Esophagus muscularis mucosa (tissue), 4 donors: ENCODE data around the gene MT1HL1. TPM values are rescaled to one million over a fixed set of nuclear protein-coding genes. Genes with fewer than 3 reads are reported as not detected.
A peak's percentile ranks its signal among the peaks of the same experiment; 100 is the strongest.

ENCODE experiments used
- DNase-seq: peaks from one replicate; pipeline ENCODE4 v3.0.0-alpha.2; 2017; ENCODE audit errors: extremely low spot score
- H3K27ac ChIP-seq, 4 donors: fragments of 200-600 bp; sonication (generic); replicated peaks in 1 of 4; 1 replicate in 3 of 4; 2 replicates in 1 of 4; pipeline ENCODE4 v1.5.1; 2016 to 2019; ENCODE audit warnings: mild to moderate bottlenecking in 1 of 4
- H3K27me3 ChIP-seq, 4 donors: fragments of 200-600 bp; sonication (generic); one replicate each; pipeline versions ENCODE4 v1.5.1 to v1.6.0; 2016 to 2019
- H3K36me3 ChIP-seq, 4 donors: fragments of 200-600 bp; sonication (generic); one replicate each; pipeline ENCODE4 v1.5.1; 2016 to 2019
- H3K4me1 ChIP-seq, 4 donors: fragments of 200-600 bp; sonication (generic); one replicate each; pipeline ENCODE4 v1.5.1; 2016 to 2019
- H3K4me3 ChIP-seq, 4 donors: fragments of 200-600 bp; sonication (generic); 1 replicate in 2 of 4; 2 replicates in 2 of 4; pipeline ENCODE4 v1.5.1; 2016 to 2019; ENCODE audit warnings: mild to moderate bottlenecking in 4 of 4, moderate library complexity in 1 of 4
- H3K9me3 ChIP-seq, 4 donors: fragments of 200-600 bp; sonication (generic); 1 replicate in 3 of 4; 2 replicates in 1 of 4; pipeline ENCODE4 v1.5.1; 2016 to 2019
- EP300 ChIP-seq: sonication (generic); formaldehyde crosslinking; IDR thresholded peaks from one replicate; pipeline ENCODE4 v1.6.1; 2017; ENCODE audit warnings: antibody characterized with exemption
- POLR2A ChIP-seq: fragments of 450-650 bp; IDR thresholded peaks from one replicate; pipeline ENCODE4 v1.6.1; 2017; ENCODE audit warnings: antibody characterized with exemption, moderate library complexity, mild to moderate bottlenecking, low read depth
- POLR2AphosphoS5 ChIP-seq, 2 donors: sonication (generic); formaldehyde crosslinking; IDR thresholded peaks; one replicate each; pipeline ENCODE4 v1.6.1; 2017; ENCODE audit warnings: antibody characterized with exemption in 2 of 2
- WGBS: methylation state at CpG from one replicate; pipeline ENCODE4 v1.1.5; 2018; 5-methylcytosine and 5-hydroxymethylcytosine counted together
- intact Hi-C: fragments of 100-400 bp; cut with DNase I; formaldehyde crosslinking; loops from one replicate; pipeline ENCODE4 v1.15.1; 2023
- total RNA-seq, 4 donors: library from RNA; depleted of rRNA; stranded (reverse); fragments of >200 nt; gene quantifications; one replicate each; pipeline versions ENCODE4 v1.1.0 to v1.2.1, GENCODE V29; 2016
- TF ChIP-seq, protein P1 (sequence below), 3 experiments: fragments of 200-600 bp in 2 of 3; fragments of 450-650 bp in 1 of 3; sonication (generic) in 2 of 3; IDR thresholded peaks; one replicate each; pipeline ENCODE4 v1.5.1; 2017 to 2019; ENCODE audit warnings: antibody characterized with exemption in 3 of 3, mild to moderate bottlenecking in 2 of 3, moderate library complexity in 1 of 3

The MT1HL1 gene
- total RNA-seq, 4 donors from 2014 or later: not detected

DNA sequence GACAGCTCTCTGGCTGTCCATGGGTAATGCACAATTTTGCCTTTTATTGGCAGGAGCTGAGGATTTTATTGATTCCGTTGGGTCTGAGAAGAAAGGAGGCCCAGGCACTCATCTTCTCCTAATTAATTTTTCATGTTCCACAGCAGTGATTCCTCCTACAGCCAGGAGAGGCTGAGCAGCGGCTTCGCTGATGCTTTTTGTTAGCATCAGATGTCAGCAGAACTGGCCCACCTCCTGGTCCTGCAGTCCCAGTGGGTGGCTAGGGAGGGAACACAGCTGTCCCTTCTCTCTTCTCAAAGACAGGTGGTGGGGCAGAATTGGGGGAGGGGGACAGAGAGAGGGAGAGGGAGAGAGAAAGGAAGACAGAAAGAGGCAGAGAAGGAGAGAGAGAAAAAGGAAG lies 5.7 kb downstream of the MT1HL1 start:
- no peaks in the 10 kb centered on the region for H3K9me3 ChIP-seq
- H3K4me1 ChIP-seq: peaks cover 0 to 18% (median 9%) of the 10 kb centered on the region in 4 donors
- H3K4me3 ChIP-seq: no peak overlapping the region
- H3K36me3 ChIP-seq: no peaks in the 10 kb centered on the region
- DNase-seq: peak; percentile 89
- TF ChIP-seq, protein P1, sequence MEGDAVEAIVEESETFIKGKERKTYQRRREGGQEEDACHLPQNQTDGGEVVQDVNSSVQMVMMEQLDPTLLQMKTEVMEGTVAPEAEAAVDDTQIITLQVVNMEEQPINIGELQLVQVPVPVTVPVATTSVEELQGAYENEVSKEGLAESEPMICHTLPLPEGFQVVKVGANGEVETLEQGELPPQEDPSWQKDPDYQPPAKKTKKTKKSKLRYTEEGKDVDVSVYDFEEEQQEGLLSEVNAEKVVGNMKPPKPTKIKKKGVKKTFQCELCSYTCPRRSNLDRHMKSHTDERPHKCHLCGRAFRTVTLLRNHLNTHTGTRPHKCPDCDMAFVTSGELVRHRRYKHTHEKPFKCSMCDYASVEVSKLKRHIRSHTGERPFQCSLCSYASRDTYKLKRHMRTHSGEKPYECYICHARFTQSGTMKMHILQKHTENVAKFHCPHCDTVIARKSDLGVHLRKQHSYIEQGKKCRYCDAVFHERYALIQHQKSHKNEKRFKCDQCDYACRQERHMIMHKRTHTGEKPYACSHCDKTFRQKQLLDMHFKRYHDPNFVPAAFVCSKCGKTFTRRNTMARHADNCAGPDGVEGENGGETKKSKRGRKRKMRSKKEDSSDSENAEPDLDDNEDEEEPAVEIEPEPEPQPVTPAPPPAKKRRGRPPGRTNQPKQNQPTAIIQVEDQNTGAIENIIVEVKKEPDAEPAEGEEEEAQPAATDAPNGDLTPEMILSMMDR (IDR thresholded peaks at IDR 0.05): peak in 1 of 3 experiments; percentile 7
- no peak for TF ChIP-seq EP300
- WGBS: 45% methylated on average over 3 of the region's 3 CpGs
- H3K27ac ChIP-seq: peak overlapping the region in 3 of 4 donors; percentile 52 to 70 (median 61)
- no peaks in the 10 kb centered on the region for H3K27me3 ChIP-seq
- intact Hi-C loops: no loop called here

- Histone ChIP-seq H3K4me1 (peaks cover 0 to 18% (median 9%) of the 10 kb centered on the region in 4 donors), H3K27me3 (no peaks in the 10 kb centered on the region), H3K27ac (peak overlapping the region; percentile 52 to 70 (median 60)), H3K9me3 (no peaks in the 10 kb centered on the region), H3K36me3 (no peaks in the 10 kb centered on the region), H3K4me3 (no peak overlapping the region)
- TF ChIP-seq POLR2A (no peak), EP300 (no peak), POLR2AphosphoS5 (IDR thresholded peaks at IDR 0.05) (peak in 1 of 2 donors; percentile 48)
- TF ChIP-seq, protein P1 (IDR thresholded peaks at IDR 0.05): peak; percentile 3 to 20 (median 8)
- WGBS: 68% methylated on average over 12 of the region's 12 CpGs
- peak; percentile 91 for DNase-seq
- intact Hi-C loops: no loop called here
Measured at GRCh38 chr1:236997882-236998281, 6.4 kb downstream of the MT1HL1 start.

DNA sequence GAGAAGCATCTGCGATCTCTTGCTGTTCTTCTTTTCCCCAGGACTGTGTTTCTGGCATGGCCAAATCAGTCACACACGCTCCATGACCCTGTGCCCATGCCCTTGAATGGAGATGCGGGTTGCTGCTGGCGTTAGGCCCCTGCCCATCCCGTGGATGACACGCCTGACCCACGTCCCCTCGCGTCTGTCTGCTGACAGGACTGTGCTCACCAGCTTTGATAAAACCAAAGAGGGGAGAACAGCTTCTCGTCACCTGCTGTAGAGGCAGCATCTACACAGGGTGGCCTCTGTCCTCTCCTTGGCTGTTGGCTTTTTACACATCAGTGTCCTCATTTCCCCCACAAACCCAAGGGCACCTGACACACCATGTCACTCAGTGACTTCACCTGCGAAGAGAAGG lies 6.9 kb downstream of the MT1HL1 start:
- H3K27ac ChIP-seq: peak overlapping the region; percentile 52 to 70 (median 60)
- H3K4me1 ChIP-seq: peaks cover 0 to 18% (median 9%) of the 10 kb centered on the region in 4 donors
- TF ChIP-seq, protein P1 (IDR thresholded peaks at IDR 0.05): no peak
- no peak for TF ChIP-seq POLR2AphosphoS5 (IDR thresholded peaks at IDR 0.05)
- TF ChIP-seq EP300: no peak
- no peak for TF ChIP-seq POLR2A
- no peaks in the 10 kb centered on the region for H3K9me3 ChIP-seq
- intact Hi-C loops: no loop called here
- H3K27me3 ChIP-seq: no peaks in the 10 kb centered on the region
- WGBS: 93% methylated on average over 10 of the region's 11 CpGs
- no peak overlapping the region for H3K4me3 ChIP-seq
- H3K36me3 ChIP-seq: no peaks in the 10 kb centered on the region
- DNase-seq: peak; percentile 78

- Histone ChIP-seq H3K4me3 (no peak overlapping the region), H3K27ac (no peak overlapping the region), H3K27me3 (no peaks in the 10 kb centered on the region), H3K9me3 (peaks cover 0 to 12% (median 5%) of the 10 kb centered on the region in 4 donors), H3K36me3 (no peaks in the 10 kb centered on the region), H3K4me1 (peaks cover 0 to 18% (median 9%) of the 10 kb centered on the region in 4 donors)
- intact Hi-C loops: no loop called here
- 71% methylated on average over 1 of the region's 1 CpG for WGBS
- no peak for TF ChIP-seq POLR2AphosphoS5 (IDR thresholded peaks at IDR 0.05)
- TF ChIP-seq, protein P1 (IDR thresholded peaks at IDR 0.05): no peak
- TF ChIP-seq EP300: no peak
- no peak for TF ChIP-seq POLR2A
- peak; percentile 84 for DNase-seq
Measured at GRCh38 chr1:236994450-236994849, 9.8 kb downstream of the MT1HL1 start.

GRCh38 chr1:236992449-236992848 lies 11.8 kb downstream of the MT1HL1 start:
- Histone ChIP-seq H3K36me3 (no peaks in the 10 kb centered on the region), H3K4me1 (peaks cover 0 to 3% (median under 1%) of the 10 kb centered on the region in 4 donors), H3K27ac (no peak overlapping the region), H3K4me3 (no peak overlapping the region), H3K27me3 (no peaks in the 10 kb centered on the region), H3K9me3 (peaks cover 0 to 20% (median 6%) of the 10 kb centered on the region in 4 donors)
- DNase-seq: no peak
- intact Hi-C loops: no loop called here
- WGBS: 90% methylated on average over 8 of the region's 8 CpGs
- no peak for TF ChIP-seq POLR2AphosphoS5 (IDR thresholded peaks at IDR 0.05)
- TF ChIP-seq POLR2A: no peak
- TF ChIP-seq EP300: no peak
- TF ChIP-seq, protein P1 (IDR thresholded peaks at IDR 0.05): no peak
